ENCODE results near the gene SLC18B1. TPM values are rescaled to one million over a fixed set of nuclear protein-coding genes. Genes with fewer than 3 reads are reported as not detected.

SLC18B1 gene
- total RNA-seq, 1 experiment from 2014 or later: 7.3 TPM

- Histone ChIP-seq H3K9me3 (no peaks in the 10 kb centered on the region), H3K36me3 (no peaks in the 10 kb centered on the region), H3K27me3 (no peaks in the 10 kb centered on the region), H3K4me3 (no peak overlapping the region)
- no peak for DNase-seq
These were observed 35.2 kb downstream of the SLC18B1 start for GRCh38 chr6:132763269-132763668.

GRCh38 chr6:132760256-132760655 is 38.2 kb downstream of the SLC18B1 start:
- H3K4me3 ChIP-seq: no peak overlapping the region
- H3K36me3 ChIP-seq: no peaks in the 10 kb centered on the region
- H3K9me3 ChIP-seq: no peaks in the 10 kb centered on the region
- DNase-seq: no peak
- no peaks in the 10 kb centered on the region; the same call in 1 of the 2 replicates for H3K27me3 ChIP-seq

GRCh38 chr6:132758689-132759088 is 39.7 kb downstream of the SLC18B1 start:
- no peaks in the 10 kb centered on the region for H3K9me3 ChIP-seq
- no peak for DNase-seq
- no peaks in the 10 kb centered on the region for H3K36me3 ChIP-seq
- H3K4me3 ChIP-seq: no peak overlapping the region
- no peaks in the 10 kb centered on the region; the same call in 1 of the 2 replicates for H3K27me3 ChIP-seq

- H3K4me3 ChIP-seq: no peak overlapping the region
- no peaks in the 10 kb centered on the region for H3K36me3 ChIP-seq
- DNase-seq: no peak
- no peaks in the 10 kb centered on the region for H3K9me3 ChIP-seq
- H3K27me3 ChIP-seq: no peaks in the 10 kb centered on the region; the same call in 1 of the 2 replicates
These were observed 46.2 kb downstream of the SLC18B1 start for GRCh38 chr6:132752255-132752654.

- Histone ChIP-seq H3K4me3 (no peak overlapping the region), H3K36me3 (no peaks in the 10 kb centered on the region), H3K27me3 (no peaks in the 10 kb centered on the region; the same call in 1 of the 2 replicates), H3K9me3 (no peaks in the 10 kb centered on the region)
- DNase-seq: no peak
These were observed 46.6 kb downstream of the SLC18B1 start for GRCh38 chr6:132751828-132752227.

- DNase-seq: no peak
- no peak overlapping the region for H3K4me3 ChIP-seq
- H3K36me3 ChIP-seq: no peaks in the 10 kb centered on the region
- no peaks in the 10 kb centered on the region for H3K9me3 ChIP-seq
- H3K27me3 ChIP-seq: no peaks in the 10 kb centered on the region; the same call in none of the 2 replicates
These were observed 47.1 kb downstream of the SLC18B1 start for GRCh38 chr6:132751306-132751705.

GRCh38 chr6:132750455-132751248 is 47.8 kb downstream of the SLC18B1 start:
- Histone ChIP-seq H3K9me3 (no peaks in the 10 kb centered on the region), H3K36me3 (no peaks in the 10 kb centered on the region), H3K4me3 (no peak overlapping the region), H3K27me3 (no peaks in the 10 kb centered on the region; the same call in none of the 2 replicates)
- no peak for DNase-seq

GRCh38 chr6:132749111-132749510 is 49.3 kb downstream of the SLC18B1 start:
- Histone ChIP-seq H3K27me3 (no peaks in the 10 kb centered on the region; the same call in none of the 2 replicates), H3K36me3 (no peaks in the 10 kb centered on the region), H3K4me3 (no peak overlapping the region), H3K9me3 (no peaks in the 10 kb centered on the region)
- DNase-seq: no peak

- DNase-seq: no peak
- Histone ChIP-seq H3K27me3 (no peaks in the 10 kb centered on the region; the same call in none of the 2 replicates), H3K9me3 (no peaks in the 10 kb centered on the region), H3K4me3 (no peak overlapping the region), H3K36me3 (no peaks in the 10 kb centered on the region)
These were observed 50.0 kb downstream of the SLC18B1 start for GRCh38 chr6:132748446-132748845.

- H3K9me3 ChIP-seq: no peaks in the 10 kb centered on the region
- no peak for DNase-seq
- H3K36me3 ChIP-seq: no peaks in the 10 kb centered on the region
- H3K4me3 ChIP-seq: no peak overlapping the region
- no peaks in the 10 kb centered on the region; the same call in none of the 2 replicates for H3K27me3 ChIP-seq
These were observed 52.4 kb downstream of the SLC18B1 start for GRCh38 chr6:132746048-132746447.

GRCh38 chr6:132742495-132742894 is 55.9 kb downstream of the SLC18B1 start:
- no peaks in the 10 kb centered on the region; the same call in 1 of the 2 replicates for H3K27me3 ChIP-seq
- no peak for DNase-seq
- no peak overlapping the region for H3K4me3 ChIP-seq
- no peaks in the 10 kb centered on the region for H3K36me3 ChIP-seq
- no peaks in the 10 kb centered on the region for H3K9me3 ChIP-seq

GRCh38 chr6:132741281-132741680 is 57.2 kb downstream of the SLC18B1 start:
- H3K36me3 ChIP-seq: no peaks in the 10 kb centered on the region
- H3K27me3 ChIP-seq: no peaks in the 10 kb centered on the region; the same call in 1 of the 2 replicates
- DNase-seq: no peak
- no peak overlapping the region for H3K4me3 ChIP-seq
- H3K9me3 ChIP-seq: no peaks in the 10 kb centered on the region

GRCh38 chr6:132736239-132736638 is 62.2 kb downstream of the SLC18B1 start:
- no peaks in the 10 kb centered on the region for H3K9me3 ChIP-seq
- no peaks in the 10 kb centered on the region for H3K36me3 ChIP-seq
- no peak overlapping the region for H3K4me3 ChIP-seq
- H3K27me3 ChIP-seq: no peaks in the 10 kb centered on the region
- no peak for DNase-seq

- Histone ChIP-seq H3K36me3 (no peaks in the 10 kb centered on the region), H3K9me3 (no peaks in the 10 kb centered on the region), H3K4me3 (no peak overlapping the region), H3K27me3 (no peaks in the 10 kb centered on the region)
- peak; percentile 14 for DNase-seq
These were observed 63.7 kb downstream of the SLC18B1 start for GRCh38 chr6:132734694-132735236.

- no peak overlapping the region for H3K4me3 ChIP-seq
- no peaks in the 10 kb centered on the region for H3K27me3 ChIP-seq
- H3K36me3 ChIP-seq: no peaks in the 10 kb centered on the region
- no peaks in the 10 kb centered on the region for H3K9me3 ChIP-seq
- no peak for DNase-seq
These were observed 64.6 kb downstream of the SLC18B1 start for GRCh38 chr6:132733814-132734213.

- no peaks in the 10 kb centered on the region for H3K27me3 ChIP-seq
- no peaks in the 10 kb centered on the region for H3K9me3 ChIP-seq
- DNase-seq: no peak
- H3K36me3 ChIP-seq: no peaks in the 10 kb centered on the region
- no peak overlapping the region for H3K4me3 ChIP-seq
These were observed 65.2 kb downstream of the SLC18B1 start for GRCh38 chr6:132733283-132733682.

GRCh38 chr6:132731086-132731485 is 67.4 kb downstream of the SLC18B1 start:
- Histone ChIP-seq H3K36me3 (no peaks in the 10 kb centered on the region), H3K9me3 (no peaks in the 10 kb centered on the region), H3K4me3 (no peak overlapping the region), H3K27me3 (no peaks in the 10 kb centered on the region)
- no peak for DNase-seq

GRCh38 chr6:132730560-132730959 is 67.9 kb downstream of the SLC18B1 start:
- no peak for DNase-seq
- Histone ChIP-seq H3K4me3 (no peak overlapping the region), H3K36me3 (no peaks in the 10 kb centered on the region), H3K9me3 (no peaks in the 10 kb centered on the region), H3K27me3 (no peaks in the 10 kb centered on the region)

All from MG63 (cell line).